Left ventricle myocardium inferior (tissue), 1 donor: ENCODE data around the gene RPS6KA5. TPM values are rescaled to one million over a fixed set of nuclear protein-coding genes. Genes with fewer than 3 reads are reported as not detected.

Source experiments
- DNase-seq: peaks from one replicate; pipeline ENCODE4 v3.0.0-alpha.2; 2020
- H3K27ac ChIP-seq: fragments of 200-600 bp; replicated peaks from 2 replicates; pipeline ENCODE4 v1.8.0; 2021
- H3K27me3 ChIP-seq: fragments of 200-600 bp; 2 replicates; pipeline ENCODE4 v1.8.0; 2021; ENCODE audit warnings: low read depth
- H3K36me3 ChIP-seq: fragments of 200-600 bp; 2 replicates; pipeline ENCODE4 v1.8.0; 2021
- H3K4me1 ChIP-seq: fragments of 200-600 bp; 2 replicates; pipeline ENCODE4 v1.8.0; 2021
- H3K4me3 ChIP-seq: fragments of 200-600 bp; 2 replicates; pipeline ENCODE4 v1.8.0; 2021; ENCODE audit warnings: mild to moderate bottlenecking, moderate library complexity
- H3K9me3 ChIP-seq: fragments of 200-600 bp; replicated peaks from 2 replicates; pipeline ENCODE4 v1.8.0; 2021
- intact Hi-C: fragments of 100-400 bp; cut with micrococcal nuclease; formaldehyde crosslinking; loops from one replicate; pipeline ENCODE4 v1.11.0; 2022
- total RNA-seq: library from RNA; stranded (reverse); fragmentation: NEBNext Ultra II Directional; extraction: Animal tissue kit (Norgen Biotek cat#: 25700); gene quantifications from one replicate; pipeline ENCODE4 v1.2.1, GENCODE V29; 2021
- TF ChIP-seq, protein P1 (sequence below): fragments of 200-600 bp; IDR thresholded peaks from 2 replicates; pipeline ENCODE4 v1.8.0; 2021; ENCODE audit warnings: antibody characterized with exemption, mild to moderate bottlenecking, borderline replicate concordance
- donor health status: DM: no; HTN: yes; CAD: no; lungs with severe emphysema.

The RPS6KA5 gene
- total RNA-seq, 1 donor from 2014 or later, result 6.4 TPM

DNA sequence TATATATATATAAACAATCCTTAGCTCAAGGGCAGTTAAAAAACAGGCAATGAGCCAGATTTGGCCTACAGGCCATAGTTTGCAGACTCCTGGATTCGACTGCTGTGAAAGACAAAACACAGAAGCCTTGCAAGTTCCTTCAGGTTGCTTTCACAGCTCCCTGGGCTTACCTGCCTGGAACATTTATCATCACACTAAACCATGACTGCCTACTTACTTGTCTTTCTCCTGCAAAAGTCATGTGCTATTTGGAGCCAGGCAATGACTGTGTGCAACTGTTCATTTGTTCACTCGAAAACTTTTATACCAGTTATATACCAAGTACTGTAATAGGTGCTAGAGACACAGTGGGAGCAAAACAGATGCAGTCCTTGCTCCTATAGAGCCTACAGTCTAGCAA is 2.2 kb upstream of the RPS6KA5 start:
- H3K36me3 ChIP-seq, result no peaks in the 10 kb centered on the region

DNA sequence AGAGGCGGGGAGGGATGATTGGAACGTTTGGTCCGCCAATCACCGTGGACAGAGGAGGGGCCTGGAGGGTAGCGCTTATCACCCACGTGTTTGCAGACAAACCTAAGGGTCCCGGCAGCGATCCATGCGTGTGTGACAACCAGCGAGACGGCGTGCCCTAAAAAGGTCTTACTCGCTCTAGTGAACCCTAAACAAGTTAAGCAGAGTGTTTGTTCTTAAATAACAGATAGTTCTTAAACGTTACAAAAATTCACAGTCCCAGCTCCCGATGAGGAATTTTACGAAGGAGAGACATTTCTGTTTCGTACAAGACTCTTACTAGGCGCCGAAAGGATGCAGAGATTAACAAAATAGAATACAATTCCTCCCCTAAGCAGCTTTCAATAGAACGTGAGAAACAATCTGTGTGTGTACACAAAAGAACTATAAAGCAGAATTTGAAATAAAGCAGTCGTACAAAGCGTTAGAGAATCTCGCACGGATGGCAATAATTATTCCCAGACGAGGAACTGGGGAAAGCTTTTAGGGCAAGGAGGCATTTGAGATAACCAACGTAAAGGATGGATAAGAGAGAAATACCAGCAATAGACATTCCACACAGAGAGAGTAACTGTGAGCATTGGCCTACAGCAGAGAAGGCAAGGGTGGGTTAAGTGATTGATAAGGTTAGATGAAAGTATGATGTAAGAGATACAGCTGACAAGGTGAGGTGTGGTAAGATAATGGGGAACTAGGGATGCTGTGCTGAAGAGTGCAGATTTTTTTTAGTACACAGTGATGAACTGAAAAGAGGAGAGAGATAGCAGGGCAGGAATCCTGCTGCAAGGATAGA is 831 bp upstream of the RPS6KA5 start:
- H3K4me3 ChIP-seq, result peak overlapping the region; percentile 66
- H3K36me3 ChIP-seq, result no peaks in the 10 kb centered on the region
- H3K27me3 ChIP-seq, result no peaks in the 10 kb centered on the region
- peak overlapping the region; percentile 81 for H3K27ac ChIP-seq
- TF ChIP-seq, protein P1, sequence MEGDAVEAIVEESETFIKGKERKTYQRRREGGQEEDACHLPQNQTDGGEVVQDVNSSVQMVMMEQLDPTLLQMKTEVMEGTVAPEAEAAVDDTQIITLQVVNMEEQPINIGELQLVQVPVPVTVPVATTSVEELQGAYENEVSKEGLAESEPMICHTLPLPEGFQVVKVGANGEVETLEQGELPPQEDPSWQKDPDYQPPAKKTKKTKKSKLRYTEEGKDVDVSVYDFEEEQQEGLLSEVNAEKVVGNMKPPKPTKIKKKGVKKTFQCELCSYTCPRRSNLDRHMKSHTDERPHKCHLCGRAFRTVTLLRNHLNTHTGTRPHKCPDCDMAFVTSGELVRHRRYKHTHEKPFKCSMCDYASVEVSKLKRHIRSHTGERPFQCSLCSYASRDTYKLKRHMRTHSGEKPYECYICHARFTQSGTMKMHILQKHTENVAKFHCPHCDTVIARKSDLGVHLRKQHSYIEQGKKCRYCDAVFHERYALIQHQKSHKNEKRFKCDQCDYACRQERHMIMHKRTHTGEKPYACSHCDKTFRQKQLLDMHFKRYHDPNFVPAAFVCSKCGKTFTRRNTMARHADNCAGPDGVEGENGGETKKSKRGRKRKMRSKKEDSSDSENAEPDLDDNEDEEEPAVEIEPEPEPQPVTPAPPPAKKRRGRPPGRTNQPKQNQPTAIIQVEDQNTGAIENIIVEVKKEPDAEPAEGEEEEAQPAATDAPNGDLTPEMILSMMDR, result no peak
- peaks cover 40% of the 10 kb centered on the region for H3K4me1 ChIP-seq
- intact Hi-C loops, result no loop called here
- no peak for DNase-seq
- no peaks in the 10 kb centered on the region for H3K9me3 ChIP-seq

More for the DNA sequence above, 2.2 kb upstream of the RPS6KA5 start:
- intact Hi-C loops, result no loop called here
- no peak overlapping the region for H3K27ac ChIP-seq
- no peak for DNase-seq
- H3K9me3 ChIP-seq, result no peaks in the 10 kb centered on the region
- TF ChIP-seq, protein P1, result no peak
- H3K4me1 ChIP-seq, result peaks cover 40% of the 10 kb centered on the region
- H3K4me3 ChIP-seq, result no peak overlapping the region
- H3K27me3 ChIP-seq, result no peaks in the 10 kb centered on the region

DNA sequence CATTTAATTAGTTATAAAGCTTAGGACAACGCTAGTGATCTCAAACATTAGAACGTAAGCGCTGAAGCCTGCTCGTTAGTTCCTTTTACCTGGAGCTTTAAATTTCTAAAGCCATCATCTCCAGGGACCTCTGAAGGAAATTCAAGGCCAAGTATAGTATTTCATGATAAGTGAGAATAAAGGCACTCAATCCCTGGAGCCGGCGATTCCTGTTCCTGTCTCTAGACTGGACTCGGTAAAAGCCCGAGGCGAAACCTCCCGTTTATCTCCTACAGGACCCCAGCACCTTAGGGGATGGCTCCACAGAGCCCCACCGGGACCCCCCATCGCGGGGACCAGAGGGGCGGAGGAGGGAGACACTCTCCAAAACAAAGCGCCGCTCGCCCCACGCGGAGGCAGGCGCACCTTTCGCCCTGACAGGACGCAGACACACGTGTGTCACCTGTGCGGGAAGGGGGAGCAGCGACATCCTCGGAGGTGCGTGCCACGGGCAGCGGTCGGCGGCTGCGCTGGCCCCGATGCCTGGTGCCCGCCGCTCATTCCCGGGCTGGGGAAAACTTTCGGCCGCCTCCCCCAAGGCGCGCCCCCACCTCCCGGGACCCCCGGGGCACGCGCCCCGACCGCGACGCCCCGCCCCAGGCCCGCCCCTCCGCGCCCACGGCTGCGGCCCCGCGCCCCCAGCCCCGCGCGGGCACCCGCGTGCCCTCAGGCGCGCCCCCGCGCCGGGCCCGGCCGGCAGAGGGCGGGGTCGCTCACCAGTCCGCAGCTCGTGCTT is 678 bp downstream of the RPS6KA5 start:
- DNase-seq, result no peak
- Histone ChIP-seq H3K27me3 (no peaks in the 10 kb centered on the region), H3K9me3 (no peaks in the 10 kb centered on the region), H3K36me3 (no peaks in the 10 kb centered on the region), H3K4me3 (peak overlapping the region; percentile 92), H3K4me1 (peaks cover 28% of the 10 kb centered on the region), H3K27ac (peak overlapping the region; percentile 97)
- TF ChIP-seq, protein P1, result no peak
- intact Hi-C loops, result no loop called here

DNA sequence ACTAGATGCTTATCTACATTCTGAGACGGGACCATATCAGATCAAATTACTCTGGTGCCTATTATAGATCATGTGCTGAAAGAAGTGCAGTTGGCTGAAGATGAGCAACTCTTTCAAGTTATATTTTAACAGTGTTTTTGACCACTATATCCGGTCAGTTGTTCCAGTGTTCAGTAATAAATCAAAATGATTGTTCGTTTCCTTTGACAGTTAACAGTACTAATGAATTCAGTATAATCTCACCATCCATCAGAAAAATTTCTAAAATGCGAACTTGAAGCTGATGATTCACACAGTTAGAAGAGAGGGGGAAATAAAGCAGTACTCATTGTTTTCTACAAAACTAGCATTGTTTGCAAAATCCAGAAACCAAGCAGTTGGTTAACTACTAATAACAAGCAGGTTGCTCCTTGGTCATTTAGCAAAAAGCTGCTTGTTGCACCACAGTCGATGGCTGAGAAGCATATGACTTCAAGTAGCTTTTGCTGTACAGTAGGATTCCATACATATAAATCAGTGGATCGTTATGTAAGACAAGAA is 2.3 kb downstream of the RPS6KA5 start:
- Histone ChIP-seq H3K9me3 (no peaks in the 10 kb centered on the region), H3K27ac (no peak overlapping the region), H3K4me1 (peaks cover 27% of the 10 kb centered on the region), H3K4me3 (no peak overlapping the region), H3K27me3 (no peaks in the 10 kb centered on the region), H3K36me3 (no peaks in the 10 kb centered on the region)
- intact Hi-C loops, result no loop called here
- TF ChIP-seq, protein P1, result no peak
- no peak for DNase-seq

DNA sequence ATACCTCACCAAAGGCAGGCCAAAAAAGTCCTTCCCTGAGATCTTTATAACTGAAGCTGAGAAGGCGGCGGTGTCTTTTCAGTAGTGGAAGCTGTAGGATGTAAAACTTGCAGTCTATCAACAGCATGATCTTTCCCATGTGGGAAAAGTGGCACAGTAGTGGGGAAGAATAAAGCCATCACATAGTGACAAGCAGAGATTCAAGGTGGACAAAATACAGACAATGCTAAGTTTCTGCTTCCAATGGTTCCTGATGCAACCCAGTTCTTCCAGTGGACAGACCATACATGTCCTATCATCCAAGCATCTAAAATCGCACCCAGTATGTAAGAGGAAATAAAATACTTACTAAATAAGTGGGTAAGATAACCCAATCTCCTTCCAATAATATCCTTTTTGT is 4.1 kb downstream of the RPS6KA5 start:
- no peaks in the 10 kb centered on the region for H3K9me3 ChIP-seq
- H3K27ac ChIP-seq, result no peak overlapping the region
- H3K36me3 ChIP-seq, result no peaks in the 10 kb centered on the region
- no peak for DNase-seq
- peaks cover 18% of the 10 kb centered on the region for H3K4me1 ChIP-seq
- H3K4me3 ChIP-seq, result no peak overlapping the region
- TF ChIP-seq, protein P1, result no peak
- intact Hi-C loops, result no loop called here
- no peaks in the 10 kb centered on the region for H3K27me3 ChIP-seq
